ENCODE measurements around the gene KIAA0930. TPM values are rescaled to one million over a fixed set of nuclear protein-coding genes. Genes with fewer than 3 reads are reported as not detected.

Gene KIAA0930
- total and polyA plus RNA-seq, 2 of the 4 experiments (the other 2 are of a cell fraction): 25.3 to 34.1 TPM

DNA sequence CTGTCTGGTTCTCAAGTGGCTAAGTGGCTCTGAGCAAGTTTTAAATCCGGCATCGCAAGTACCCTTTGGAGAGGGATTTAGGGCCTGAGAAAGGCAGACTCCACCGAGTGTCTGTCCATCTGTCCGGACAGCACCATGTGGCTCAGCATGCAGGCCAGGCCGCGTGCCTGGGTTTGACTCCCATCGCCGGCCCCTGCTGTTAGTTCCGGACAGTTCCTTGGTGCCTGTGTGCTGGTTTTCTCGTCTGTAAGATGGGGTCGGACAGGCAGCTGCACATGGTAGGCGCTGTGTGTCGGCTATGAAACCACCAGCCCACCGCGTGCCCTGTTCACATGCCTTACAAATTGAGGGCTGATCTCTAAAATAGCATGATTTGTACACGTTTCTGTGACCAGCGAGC lies 46.0 kb downstream of the KIAA0930 start:
- H3K9me1 ChIP-seq (ENCODE audit: insufficient read depth, low read length): no peaks in the 10 kb centered on the region
- H2BK15ac ChIP-seq (ENCODE audit: low read depth, low read length): no peak overlapping the region
- H3K79me1 ChIP-seq (ENCODE audit: low read depth in 1 of 2, low read length in 2 of 2): peaks cover 0 to 1% of the 10 kb centered on the region in 2 experiments; a peak in 1 of 4 replicates
- ChIA-PET POLR2A (ENCODE audit: unreplicated experiment) (no interaction called here), CTCF (no interaction called here)
- no peaks in the 10 kb centered on the region; the same call in 1 of the 2 replicates for H4K20me1 ChIP-seq (ENCODE audit: insufficient read depth, low read length)
- H4K8ac ChIP-seq (ENCODE audit: low read depth in 2 of 2, low read length in 2 of 2): no peak overlapping the region
- no peak overlapping the region for H2BK120ac ChIP-seq (ENCODE audit: low read depth, low read length)
- H3K4me3 ChIP-seq (ENCODE audit: insufficient read depth, low read depth, low read length): no peak overlapping the region
- H3K56ac ChIP-seq (ENCODE audit: extremely low read depth, insufficient read depth, low read length): no peak overlapping the region
- BruUV-seq (replicated peaks): no TSS peak
- peaks cover 3% of the 10 kb centered on the region; the same call in 1 of the 2 replicates for H3K4me1 ChIP-seq (ENCODE audit: control insufficient read depth, insufficient read depth, low read length)
- H2AFZ ChIP-seq (replicated peaks; ENCODE audit: low read length, poor library complexity): no peak overlapping the region
- DNase-seq (no peak), ATAC-seq (ENCODE audit: low read depth) (no peak)
- H4K5ac ChIP-seq (ENCODE audit: low read depth, low read length): no peak overlapping the region
- H3K27me3 ChIP-seq (ENCODE audit: control insufficient read depth, insufficient read depth, low read length): no peaks in the 10 kb centered on the region
- intact Hi-C loops (cut with micrococcal nuclease): no loop called here
- WGBS, 2 experiments (ENCODE audit: extremely low coverage in 2 of 2, insufficient read length in 1 of 2): 91% methylated on average over 10 of the region's 17 CpGs; no CpG with 5 or more reads in 1 of the 2 experiments
- H2BK5ac ChIP-seq (ENCODE audit: low read depth, low read length, poor library complexity, severe bottlenecking): no peak overlapping the region
- H3K27ac ChIP-seq (ENCODE audit: insufficient read depth, low read length): no peak overlapping the region
- in situ Hi-C loops (cut with MboI; ENCODE audit: low sequenced_read_pairs): no loop called here
- dilution Hi-C loops (cut with HindIII; ENCODE audit: low sequenced_read_pairs, unreplicated experiment): no loop called here
- no peak overlapping the region for H2BK20ac ChIP-seq (ENCODE audit: low read depth, low read length)
- no peak overlapping the region for H3K4ac ChIP-seq (ENCODE audit: low read depth, low read length)
- H2AK5ac ChIP-seq (ENCODE audit: low read depth, low read length): no peak overlapping the region
- H3K18ac ChIP-seq (ENCODE audit: low read depth, low read length): no peak overlapping the region
- H4K91ac ChIP-seq (ENCODE audit: insufficient read depth, low read depth, low read length): no peak overlapping the region
- no peak overlapping the region for H3K9ac ChIP-seq (ENCODE audit: low read depth, low read length)
- H3K36me3 ChIP-seq (ENCODE audit: control insufficient read depth, insufficient read depth, low read length): peaks cover 39% of the 10 kb centered on the region
- H3K4me2 ChIP-seq (ENCODE audit: low read depth, low read length): no peak overlapping the region
- no peak overlapping the region for H3K23ac ChIP-seq (ENCODE audit: low read depth, low read length)
- no peak overlapping the region for H2AK9ac ChIP-seq (replicated peaks; ENCODE audit: low read depth, low read length, poor library complexity)
- H3K14ac ChIP-seq (replicated peaks; ENCODE audit: low read depth, low read length): no peak overlapping the region
- TF ChIP-seq RFX5 (IDR thresholded peaks at IDR 0.05; ENCODE audit: low read depth, low read length) (no peak), MXI1 (IDR thresholded peaks at IDR 0.05; ENCODE audit: borderline replicate concordance, low read depth, low read length) (no peak), RAD21 (IDR thresholded peaks at IDR 0.05; ENCODE audit: low read length) (no peak), SMC3 (IDR thresholded peaks at IDR 0.05; ENCODE audit: low read depth, low read length) (no peak), NFE2L2 (IDR thresholded peaks at IDR 0.05; ENCODE audit: low read depth, low read length) (no peak), POLR2A (IDR thresholded peaks at IDR 0.05; ENCODE audit: low read depth, low read length) (no peak), FOS (IDR thresholded peaks at IDR 0.05; ENCODE audit: low read depth, low read length) (no peak), BHLHE40 (IDR thresholded peaks at IDR 0.05; ENCODE audit: low read depth, low read length) (no peak), ELK1 (IDR thresholded peaks at IDR 0.05; ENCODE audit: borderline replicate concordance, low read depth, low read length) (no peak), CEBPB (IDR thresholded peaks at IDR 0.05; ENCODE audit: low read depth, low read length) (no peak), USF2 (IDR thresholded peaks at IDR 0.05; ENCODE audit: low read depth, low read length) (no peak), CHD1 (IDR thresholded peaks at IDR 0.05; ENCODE audit: low read depth, low read length) (no peak), RCOR1 (IDR thresholded peaks at IDR 0.05; ENCODE audit: insufficient replicate concordance, low read length) (no peak), MAZ (IDR thresholded peaks at IDR 0.05; ENCODE audit: borderline replicate concordance, low read depth, low read length) (no peak), MAFK (IDR thresholded peaks at IDR 0.05; ENCODE audit: low read depth, low read length) (no peak)
- TF ChIP-seq, protein P1, sequence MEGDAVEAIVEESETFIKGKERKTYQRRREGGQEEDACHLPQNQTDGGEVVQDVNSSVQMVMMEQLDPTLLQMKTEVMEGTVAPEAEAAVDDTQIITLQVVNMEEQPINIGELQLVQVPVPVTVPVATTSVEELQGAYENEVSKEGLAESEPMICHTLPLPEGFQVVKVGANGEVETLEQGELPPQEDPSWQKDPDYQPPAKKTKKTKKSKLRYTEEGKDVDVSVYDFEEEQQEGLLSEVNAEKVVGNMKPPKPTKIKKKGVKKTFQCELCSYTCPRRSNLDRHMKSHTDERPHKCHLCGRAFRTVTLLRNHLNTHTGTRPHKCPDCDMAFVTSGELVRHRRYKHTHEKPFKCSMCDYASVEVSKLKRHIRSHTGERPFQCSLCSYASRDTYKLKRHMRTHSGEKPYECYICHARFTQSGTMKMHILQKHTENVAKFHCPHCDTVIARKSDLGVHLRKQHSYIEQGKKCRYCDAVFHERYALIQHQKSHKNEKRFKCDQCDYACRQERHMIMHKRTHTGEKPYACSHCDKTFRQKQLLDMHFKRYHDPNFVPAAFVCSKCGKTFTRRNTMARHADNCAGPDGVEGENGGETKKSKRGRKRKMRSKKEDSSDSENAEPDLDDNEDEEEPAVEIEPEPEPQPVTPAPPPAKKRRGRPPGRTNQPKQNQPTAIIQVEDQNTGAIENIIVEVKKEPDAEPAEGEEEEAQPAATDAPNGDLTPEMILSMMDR (conservative IDR thresholded peaks at IDR 0.05; ENCODE audit: low read depth, low read length): no peak
- no peaks in the 10 kb centered on the region for H3K9me3 ChIP-seq (ENCODE audit: control insufficient read depth, insufficient read depth, low read length)
